ENCODE results near the gene DCK. TPM values are rescaled to one million over a fixed set of nuclear protein-coding genes. Genes with fewer than 3 reads are reported as not detected.

Gene DCK
- 20.3 TPM for polyA plus RNA-seq
- long read RNA-seq, donor 1, transcript DCK-201 (7 exons, 2,716 nt): major isoform, 5 of 6 reads
- long read RNA-seq, donor 1, partial matches to known transcripts: 0 of 6 reads
- long read RNA-seq, donor 1, other reads (novel, unspliced or antisense): 0 of 6 reads
- long read RNA-seq, donor 2, transcript DCK-201 (7 exons, 2,716 nt): major isoform, 20 of 20 reads
- long read RNA-seq, donor 2, partial matches to known transcripts: 0 of 20 reads
- long read RNA-seq, donor 2, other reads (novel, unspliced or antisense): 0 of 20 reads
- long read RNA-seq, donor 3, transcript DCK-201 (7 exons, 2,716 nt): major isoform, 20 of 20 reads
- long read RNA-seq, donor 3, partial matches to known transcripts: 0 of 20 reads
- long read RNA-seq, donor 3, other reads (novel, unspliced or antisense): 0 of 20 reads
- long read RNA-seq, donor 4, partial matches to known transcripts: 0 of 1 reads
- long read RNA-seq, donor 4, other reads (novel, unspliced or antisense): 0 of 1 reads
- long read RNA-seq, donor 5, transcript DCK-201 (7 exons, 2,716 nt): major isoform, 6 of 6 reads
- long read RNA-seq, donor 5, partial matches to known transcripts: 0 of 6 reads
- long read RNA-seq, donor 5, other reads (novel, unspliced or antisense): 0 of 6 reads
- long read RNA-seq, donor 6, transcript DCK-201 (7 exons, 2,716 nt): major isoform, 8 of 8 reads
- long read RNA-seq, donor 6, partial matches to known transcripts: 0 of 8 reads
- long read RNA-seq, donor 6, other reads (novel, unspliced or antisense): 0 of 8 reads
- long read RNA-seq, donor 7, partial matches to known transcripts: 0 of 4 reads
- long read RNA-seq, donor 7, other reads (novel, unspliced or antisense): 0 of 4 reads
- long read RNA-seq, donor 8, transcript DCK-201 (7 exons, 2,716 nt): major isoform, 12 of 35 reads
- long read RNA-seq, donor 8, partial matches to known transcripts: 23 of 35 reads
- long read RNA-seq, donor 8, other reads (novel, unspliced or antisense): 0 of 35 reads
- long read RNA-seq, donor 9, transcript DCK-201 (7 exons, 2,716 nt): major isoform, 12 of 13 reads
- long read RNA-seq, donor 9, partial matches to known transcripts: 0 of 13 reads
- long read RNA-seq, donor 9, other reads (novel, unspliced or antisense): 0 of 13 reads
- long read RNA-seq, donor 10, transcript DCK-201 (7 exons, 2,716 nt): major isoform, 17 of 17 reads
- long read RNA-seq, donor 10, partial matches to known transcripts: 0 of 17 reads
- long read RNA-seq, donor 10, other reads (novel, unspliced or antisense): 0 of 17 reads
- long read RNA-seq, donor 11, transcript DCK-201 (7 exons, 2,716 nt): major isoform, 12 of 12 reads
- long read RNA-seq, donor 11, partial matches to known transcripts: 0 of 12 reads
- long read RNA-seq, donor 11, other reads (novel, unspliced or antisense): 0 of 12 reads

- H3K4me1 ChIP-seq (ENCODE audit: control insufficient read depth, insufficient read depth, low read length): peaks cover 6% of the 10 kb centered on the region
- DNase-seq: peak; percentile 94 to 96
- no CpG with 5 or more reads among the region's 74 CpGs for WGBS (ENCODE audit: insufficient coverage, low lambda C conversion rate)
Measured at GRCh38 chr4:70993181-70994068, at the start of gene DCK. TSS of gene DCK (plus strand) at chr4:70993649. CDS start at chr4:70993836, 187 bp downstream.

GRCh38 chr4:70945046-70945445 is 48.4 kb upstream of the DCK start:
- DNase-seq: no peak
- no peaks in the 10 kb centered on the region for H3K27me3 ChIP-seq (ENCODE audit: control insufficient read depth, insufficient read depth, low read length)
- 80% methylated on average over 1 of the region's 3 CpGs for WGBS (ENCODE audit: insufficient coverage, low lambda C conversion rate)
- no peaks in the 10 kb centered on the region for H3K9me3 ChIP-seq (ENCODE audit: control insufficient read depth, low read depth, low read length)
- no peak overlapping the region for H3K4me3 ChIP-seq (ENCODE audit: low read length)
- H3K27ac ChIP-seq (ENCODE audit: low read length): no peak overlapping the region
- H3K36me3 ChIP-seq (ENCODE audit: control insufficient read depth, insufficient read depth, low read length): no peaks in the 10 kb centered on the region
- H3K4me1 ChIP-seq (ENCODE audit: control insufficient read depth, insufficient read depth, low read length): no peaks in the 10 kb centered on the region

More at GRCh38 chr4:70993181-70994068, at the start of gene DCK:
- Histone ChIP-seq H3K36me3 (ENCODE audit: control insufficient read depth, insufficient read depth, low read length) (peaks cover under 1% of the 10 kb centered on the region), H3K27me3 (ENCODE audit: control insufficient read depth, insufficient read depth, low read length) (no peaks in the 10 kb centered on the region), H3K9me3 (ENCODE audit: control insufficient read depth, low read depth, low read length) (no peaks in the 10 kb centered on the region), H3K4me3 (ENCODE audit: low read length) (peak within 1 kb of the TSS; percentile 98), H3K27ac (ENCODE audit: low read length) (peak within 1 kb of the TSS; percentile 94)

GRCh38 chr4:70945452-70946055 is 47.9 kb upstream of the DCK start:
- no peak for DNase-seq
- H3K9me3 ChIP-seq (ENCODE audit: control insufficient read depth, low read depth, low read length): no peaks in the 10 kb centered on the region
- no peaks in the 10 kb centered on the region for H3K4me1 ChIP-seq (ENCODE audit: control insufficient read depth, insufficient read depth, low read length)
- no peaks in the 10 kb centered on the region for H3K36me3 ChIP-seq (ENCODE audit: control insufficient read depth, insufficient read depth, low read length)
- H3K27ac ChIP-seq (ENCODE audit: low read length): no peak overlapping the region
- WGBS (ENCODE audit: insufficient coverage, low lambda C conversion rate): no CpG with 5 or more reads among the region's 3 CpGs
- no peak overlapping the region for H3K4me3 ChIP-seq (ENCODE audit: low read length)
- H3K27me3 ChIP-seq (ENCODE audit: control insufficient read depth, insufficient read depth, low read length): no peaks in the 10 kb centered on the region

GRCh38 chr4:70946939-70947338 is 46.5 kb upstream of the DCK start:
- Histone ChIP-seq H3K36me3 (ENCODE audit: control insufficient read depth, insufficient read depth, low read length) (no peaks in the 10 kb centered on the region), H3K27ac (ENCODE audit: low read length) (no peak overlapping the region), H3K9me3 (ENCODE audit: control insufficient read depth, low read depth, low read length) (no peaks in the 10 kb centered on the region), H3K4me3 (ENCODE audit: low read length) (no peak overlapping the region), H3K27me3 (ENCODE audit: control insufficient read depth, insufficient read depth, low read length) (no peaks in the 10 kb centered on the region), H3K4me1 (ENCODE audit: control insufficient read depth, insufficient read depth, low read length) (no peaks in the 10 kb centered on the region)
- 80% methylated on average over 1 of the region's 4 CpGs for WGBS (ENCODE audit: insufficient coverage, low lambda C conversion rate)
- DNase-seq: no peak

GRCh38 chr4:70948665-70949260 is 44.7 kb upstream of the DCK start:
- H3K36me3 ChIP-seq (ENCODE audit: control insufficient read depth, insufficient read depth, low read length): no peaks in the 10 kb centered on the region
- no peaks in the 10 kb centered on the region for H3K27me3 ChIP-seq (ENCODE audit: control insufficient read depth, insufficient read depth, low read length)
- no peak overlapping the region for H3K27ac ChIP-seq (ENCODE audit: low read length)
- H3K4me1 ChIP-seq (ENCODE audit: control insufficient read depth, insufficient read depth, low read length): no peaks in the 10 kb centered on the region
- H3K9me3 ChIP-seq (ENCODE audit: control insufficient read depth, low read depth, low read length): no peaks in the 10 kb centered on the region
- DNase-seq: no peak
- no peak overlapping the region for H3K4me3 ChIP-seq (ENCODE audit: low read length)
- 89% methylated on average over 3 of the region's 5 CpGs for WGBS (ENCODE audit: insufficient coverage, low lambda C conversion rate)

GRCh38 chr4:70954032-70954431 is 39.4 kb upstream of the DCK start:
- no peak for DNase-seq
- WGBS (ENCODE audit: insufficient coverage, low lambda C conversion rate): 43% methylated on average over 1 of the region's 1 CpG
- Histone ChIP-seq H3K9me3 (ENCODE audit: control insufficient read depth, low read depth, low read length) (no peaks in the 10 kb centered on the region), H3K27ac (ENCODE audit: low read length) (no peak overlapping the region), H3K4me1 (ENCODE audit: control insufficient read depth, insufficient read depth, low read length) (no peaks in the 10 kb centered on the region), H3K4me3 (ENCODE audit: low read length) (no peak overlapping the region), H3K27me3 (ENCODE audit: control insufficient read depth, insufficient read depth, low read length) (no peaks in the 10 kb centered on the region), H3K36me3 (ENCODE audit: control insufficient read depth, insufficient read depth, low read length) (peaks cover under 1% of the 10 kb centered on the region)

GRCh38 chr4:70956549-70957210 is 36.8 kb upstream of the DCK start:
- no peaks in the 10 kb centered on the region for H3K9me3 ChIP-seq (ENCODE audit: control insufficient read depth, low read depth, low read length)
- WGBS (ENCODE audit: insufficient coverage, low lambda C conversion rate): 83% methylated on average over 1 of the region's 5 CpGs
- DNase-seq: no peak

GRCh38 chr4:70958681-70959080 is 34.8 kb upstream of the DCK start:
- WGBS (ENCODE audit: insufficient coverage, low lambda C conversion rate): 83% methylated on average over 1 of the region's 3 CpGs
- Histone ChIP-seq H3K4me1 (ENCODE audit: control insufficient read depth, insufficient read depth, low read length) (no peaks in the 10 kb centered on the region), H3K27ac (ENCODE audit: low read length) (no peak overlapping the region), H3K36me3 (ENCODE audit: control insufficient read depth, insufficient read depth, low read length) (peaks cover 11% of the 10 kb centered on the region), H3K27me3 (ENCODE audit: control insufficient read depth, insufficient read depth, low read length) (no peaks in the 10 kb centered on the region), H3K4me3 (ENCODE audit: low read length) (no peak overlapping the region), H3K9me3 (ENCODE audit: control insufficient read depth, low read depth, low read length) (no peaks in the 10 kb centered on the region)
- no peak for DNase-seq

More at GRCh38 chr4:70956549-70957210, 36.8 kb upstream of the DCK start:
- no peak overlapping the region for H3K4me3 ChIP-seq (ENCODE audit: low read length)
- no peaks in the 10 kb centered on the region for H3K27me3 ChIP-seq (ENCODE audit: control insufficient read depth, insufficient read depth, low read length)
- H3K4me1 ChIP-seq (ENCODE audit: control insufficient read depth, insufficient read depth, low read length): no peaks in the 10 kb centered on the region
- H3K36me3 ChIP-seq (ENCODE audit: control insufficient read depth, insufficient read depth, low read length): peaks cover 6% of the 10 kb centered on the region
- H3K27ac ChIP-seq (ENCODE audit: low read length): no peak overlapping the region

Data from large intestine (tissue), 12 donors.